Lower leg skin (tissue), 3 donors: ENCODE data around the gene C1QL2.

Experiments used
- POLR2A ChIP-seq, 2 donors: fragments of 450-650 bp; IDR thresholded peaks; one replicate each; pipeline ENCODE4 v1.6.1; 2016 to 2017; ENCODE audit warnings: antibody characterized with exemption in 2 of 2, mild to moderate bottlenecking in 1 of 2, moderate library complexity in 1 of 2
- TF ChIP-seq, protein P1 (sequence below), 3 donors: fragments of 450-650 bp; IDR thresholded peaks; one replicate each; pipeline ENCODE4 v1.5.1; 2016; ENCODE audit warnings: antibody characterized with exemption in 3 of 3, mild to moderate bottlenecking in 3 of 3, moderate library complexity in 2 of 3

DNA sequence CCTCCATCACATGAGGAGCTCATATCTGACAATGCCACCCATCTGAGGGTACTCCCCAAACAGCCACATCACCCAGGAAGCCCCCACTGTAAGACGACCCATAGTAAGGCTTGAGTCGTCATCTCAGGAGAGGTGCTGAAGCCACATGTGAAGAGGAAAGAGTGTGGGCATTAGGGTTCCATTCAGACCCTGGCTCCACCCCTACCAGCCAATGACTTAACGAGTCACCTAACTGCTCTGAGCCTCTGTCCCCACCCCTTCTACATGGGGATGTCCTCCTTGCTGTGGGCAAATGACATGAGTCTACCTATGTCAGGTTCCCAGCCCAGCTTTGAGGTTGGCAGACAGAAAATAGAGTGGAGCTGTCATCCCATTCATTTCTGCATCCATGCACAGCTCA, 46.3 kb downstream of the C1QL2 start:
- no peak for TF ChIP-seq POLR2A (IDR thresholded peaks at IDR 0.05)
- TF ChIP-seq, protein P1, sequence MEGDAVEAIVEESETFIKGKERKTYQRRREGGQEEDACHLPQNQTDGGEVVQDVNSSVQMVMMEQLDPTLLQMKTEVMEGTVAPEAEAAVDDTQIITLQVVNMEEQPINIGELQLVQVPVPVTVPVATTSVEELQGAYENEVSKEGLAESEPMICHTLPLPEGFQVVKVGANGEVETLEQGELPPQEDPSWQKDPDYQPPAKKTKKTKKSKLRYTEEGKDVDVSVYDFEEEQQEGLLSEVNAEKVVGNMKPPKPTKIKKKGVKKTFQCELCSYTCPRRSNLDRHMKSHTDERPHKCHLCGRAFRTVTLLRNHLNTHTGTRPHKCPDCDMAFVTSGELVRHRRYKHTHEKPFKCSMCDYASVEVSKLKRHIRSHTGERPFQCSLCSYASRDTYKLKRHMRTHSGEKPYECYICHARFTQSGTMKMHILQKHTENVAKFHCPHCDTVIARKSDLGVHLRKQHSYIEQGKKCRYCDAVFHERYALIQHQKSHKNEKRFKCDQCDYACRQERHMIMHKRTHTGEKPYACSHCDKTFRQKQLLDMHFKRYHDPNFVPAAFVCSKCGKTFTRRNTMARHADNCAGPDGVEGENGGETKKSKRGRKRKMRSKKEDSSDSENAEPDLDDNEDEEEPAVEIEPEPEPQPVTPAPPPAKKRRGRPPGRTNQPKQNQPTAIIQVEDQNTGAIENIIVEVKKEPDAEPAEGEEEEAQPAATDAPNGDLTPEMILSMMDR (IDR thresholded peaks at IDR 0.05), result no peak
